ENCODE measurements around the gene EXOC1.

DNA sequence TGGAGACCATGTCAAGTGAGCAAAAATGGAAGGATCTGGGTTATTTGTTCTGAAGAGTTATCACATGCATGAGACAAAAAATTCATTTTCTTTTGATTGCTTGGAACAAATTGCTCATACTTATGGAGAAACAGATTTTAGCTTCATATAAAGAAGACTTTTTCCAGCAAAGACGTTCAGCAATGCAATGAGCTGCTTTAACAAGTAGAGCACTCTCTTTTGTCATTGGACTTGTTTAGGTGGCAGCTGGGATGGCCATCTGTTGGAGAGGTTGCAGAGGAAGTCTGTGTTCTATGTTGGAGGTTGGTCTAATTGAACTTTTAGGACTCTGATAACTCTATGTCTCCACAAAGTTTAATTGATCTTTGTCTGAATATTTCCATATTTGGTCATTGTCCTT lies 75.4 kb downstream of the EXOC1 start:
- TF ChIP-seq, protein P1, sequence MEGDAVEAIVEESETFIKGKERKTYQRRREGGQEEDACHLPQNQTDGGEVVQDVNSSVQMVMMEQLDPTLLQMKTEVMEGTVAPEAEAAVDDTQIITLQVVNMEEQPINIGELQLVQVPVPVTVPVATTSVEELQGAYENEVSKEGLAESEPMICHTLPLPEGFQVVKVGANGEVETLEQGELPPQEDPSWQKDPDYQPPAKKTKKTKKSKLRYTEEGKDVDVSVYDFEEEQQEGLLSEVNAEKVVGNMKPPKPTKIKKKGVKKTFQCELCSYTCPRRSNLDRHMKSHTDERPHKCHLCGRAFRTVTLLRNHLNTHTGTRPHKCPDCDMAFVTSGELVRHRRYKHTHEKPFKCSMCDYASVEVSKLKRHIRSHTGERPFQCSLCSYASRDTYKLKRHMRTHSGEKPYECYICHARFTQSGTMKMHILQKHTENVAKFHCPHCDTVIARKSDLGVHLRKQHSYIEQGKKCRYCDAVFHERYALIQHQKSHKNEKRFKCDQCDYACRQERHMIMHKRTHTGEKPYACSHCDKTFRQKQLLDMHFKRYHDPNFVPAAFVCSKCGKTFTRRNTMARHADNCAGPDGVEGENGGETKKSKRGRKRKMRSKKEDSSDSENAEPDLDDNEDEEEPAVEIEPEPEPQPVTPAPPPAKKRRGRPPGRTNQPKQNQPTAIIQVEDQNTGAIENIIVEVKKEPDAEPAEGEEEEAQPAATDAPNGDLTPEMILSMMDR (IDR thresholded peaks at IDR 0.05 in 8 of 11, conservative IDR thresholded peaks at IDR 0.05 in 3 of 11) = no peak
- TF ChIP-seq POLR2A (IDR thresholded peaks at IDR 0.05) (no peak), POLR2AphosphoS5 (IDR thresholded peaks at IDR 0.05) (no peak)

All from spleen (tissue), 7 donors.